LNCaP clone FGC (cell line): Measurements from ENCODE around the gene EAPP.
"Not testable (repeated sequence)": the region's sequence is repeated elsewhere in the genome, so short reads cannot be mapped to it uniquely, and the experiment has no call there.

ENCODE experiments used
- DNase-seq: peaks from one replicate; pipeline ENCODE4 v3.0.0-alpha.2; 2011; ENCODE audit warnings: low read depth
- H3K4me3 ChIP-seq: 2 replicates; pipeline ENCODE4 v1.5.1; 2011; ENCODE audit warnings: mild to moderate bottlenecking, low read depth, low read length, control low read depth
- CTCF ChIP-seq: IDR thresholded peaks from 2 replicates; pipeline ENCODE4 v1.5.1; 2012; ENCODE audit warnings: mild to moderate bottlenecking; ENCODE audit not compliant: control insufficient read depth, insufficient read depth; ENCODE audit errors: extremely low read depth

The EAPP gene

GRCh38 chr14:34538871-34539406 is 562 bp downstream of the EAPP start:
- peak overlapping the region; percentile 88 for H3K4me3 ChIP-seq

GRCh38 chr14:34538096-34538495 is 1.4 kb downstream of the EAPP start:
- peak overlapping the region; percentile 88 for H3K4me3 ChIP-seq
- not testable (repeated sequence) for DNase-seq

More at GRCh38 chr14:34538871-34539406, 562 bp downstream of the EAPP start:
- no peak for DNase-seq
- no peak for TF ChIP-seq CTCF

GRCh38 chr14:34537677-34538009 is 1.9 kb downstream of the EAPP start:
- DNase-seq = no peak
- no peak overlapping the region for H3K4me3 ChIP-seq
- TF ChIP-seq CTCF = no peak

- DNase-seq = no peak
- TF ChIP-seq CTCF = no peak
- H3K4me3 ChIP-seq = no peak overlapping the region
Observed at GRCh38 chr14:34536951-34537676, 2.4 kb downstream of the EAPP start.

- no peak for TF ChIP-seq CTCF
- DNase-seq = no peak
- no peak overlapping the region for H3K4me3 ChIP-seq
Observed at GRCh38 chr14:34527591-34527990, 11.9 kb downstream of the EAPP start.

GRCh38 chr14:34524216-34524615 is 15.3 kb downstream of the EAPP start:
- DNase-seq, H3K4me3 ChIP-seq: not testable (repeated sequence)

- no peak for DNase-seq
- H3K4me3 ChIP-seq = no peak overlapping the region
- TF ChIP-seq CTCF = no peak
Observed at GRCh38 chr14:34522496-34522895, 17.0 kb downstream of the EAPP start.

GRCh38 chr14:34521071-34521470 is 18.4 kb downstream of the EAPP start:
- H3K4me3 ChIP-seq, DNase-seq: not testable (repeated sequence)

GRCh38 chr14:34520304-34520970 is 19.1 kb downstream of the EAPP start:
- not testable (repeated sequence) for H3K4me3 ChIP-seq, DNase-seq
